Progenitor cell of endocrine pancreas (in vitro differentiated cells): ENCODE measurements around the gene PTPRA. TPM values are rescaled to one million over a fixed set of nuclear protein-coding genes. Genes with fewer than 3 reads are reported as not detected.

Experiments used
- DNase-seq: peaks from one replicate; pipeline ENCODE4 v3.0.0; 2021; ENCODE audit warnings: low spot score; ENCODE audit not compliant: unreplicated experiment
- H3K27ac Mint-ChIP-seq: 2 replicates; pipeline ENCODE4 v1.8.0; 2021; ENCODE audit warnings: mild to moderate bottlenecking, moderate library complexity, mixed read lengths
- H3K27me3 Mint-ChIP-seq: 2 replicates; pipeline ENCODE4 v1.8.0; 2021; ENCODE audit warnings: mixed read lengths
- H3K36me3 Mint-ChIP-seq: 2 replicates; pipeline ENCODE4 v1.8.0; 2022; ENCODE audit warnings: mixed read lengths; ENCODE audit not compliant: insufficient read depth
- H3K4me1 Mint-ChIP-seq: 2 replicates; pipeline ENCODE4 v1.8.0; 2021; ENCODE audit warnings: low read depth, mixed read lengths
- H3K4me3 Mint-ChIP-seq: 2 replicates; pipeline ENCODE4 v1.8.0; 2021; ENCODE audit warnings: low read depth, mild to moderate bottlenecking, moderate library complexity, mixed read lengths
- H3K9me3 Mint-ChIP-seq: 2 replicates; pipeline ENCODE4 v1.8.0; 2021; ENCODE audit warnings: low read depth, mixed read lengths
- total RNA-seq: library from RNA; stranded (reverse); gene quantifications from 2 replicates; pipeline ENCODE4 v1.2.1, GENCODE V29; 2021
- TF ChIP-seq, protein P1 (sequence below): fragments of 200-600 bp; sonication (generic); IDR thresholded peaks from one replicate; pipeline ENCODE4 v1.5.0; 2021; ENCODE audit warnings: antibody characterized with exemption, mild to moderate bottlenecking; ENCODE audit not compliant: unreplicated experiment

Gene PTPRA
- total RNA-seq, 1 donor from 2014 or later: 73.2 TPM

DNA sequence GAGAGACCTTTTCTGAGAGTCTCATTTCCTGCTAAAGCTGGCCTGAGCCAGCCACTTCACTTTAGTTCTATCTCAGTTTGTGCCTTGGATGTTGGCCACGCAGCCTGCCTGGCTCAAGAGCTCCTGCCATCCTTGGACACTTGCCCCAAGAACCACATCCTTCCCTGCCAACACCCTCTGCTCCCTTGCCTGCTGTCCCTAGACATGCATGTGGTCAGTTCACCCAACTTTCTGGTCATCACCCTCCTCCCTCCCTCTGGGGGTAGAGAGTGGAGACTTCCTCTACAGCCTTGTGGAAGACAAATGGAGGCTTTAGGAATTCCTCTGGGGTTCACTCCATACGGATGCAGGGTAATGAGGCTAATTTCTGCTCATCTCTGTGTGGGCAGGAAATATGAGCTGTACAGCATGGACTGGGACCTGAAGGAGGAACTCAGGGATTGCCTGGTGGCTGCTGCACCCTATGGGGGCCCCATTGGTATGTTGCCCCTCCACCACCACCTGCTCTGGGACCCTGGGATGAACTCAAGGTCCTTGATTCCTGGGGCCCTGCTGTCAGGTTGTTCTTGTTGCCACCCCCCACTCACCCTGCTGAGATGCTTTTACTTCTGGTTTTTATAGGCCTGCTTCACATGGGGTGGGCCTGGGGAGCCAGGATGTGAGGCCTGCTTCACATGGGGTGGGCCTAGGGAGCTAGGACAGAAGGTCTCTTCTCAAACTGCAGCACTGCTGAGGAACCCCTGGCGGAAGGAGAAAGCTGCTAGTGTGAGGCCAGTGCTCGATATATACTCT is 13.8 kb upstream of the PTPRA start:
- H3K27ac Mint-ChIP-seq: no peak overlapping the region
- no peaks in the 10 kb centered on the region for H3K4me1 Mint-ChIP-seq
- no peak for DNase-seq
- no peaks in the 10 kb centered on the region for H3K27me3 Mint-ChIP-seq
- TF ChIP-seq, protein P1, sequence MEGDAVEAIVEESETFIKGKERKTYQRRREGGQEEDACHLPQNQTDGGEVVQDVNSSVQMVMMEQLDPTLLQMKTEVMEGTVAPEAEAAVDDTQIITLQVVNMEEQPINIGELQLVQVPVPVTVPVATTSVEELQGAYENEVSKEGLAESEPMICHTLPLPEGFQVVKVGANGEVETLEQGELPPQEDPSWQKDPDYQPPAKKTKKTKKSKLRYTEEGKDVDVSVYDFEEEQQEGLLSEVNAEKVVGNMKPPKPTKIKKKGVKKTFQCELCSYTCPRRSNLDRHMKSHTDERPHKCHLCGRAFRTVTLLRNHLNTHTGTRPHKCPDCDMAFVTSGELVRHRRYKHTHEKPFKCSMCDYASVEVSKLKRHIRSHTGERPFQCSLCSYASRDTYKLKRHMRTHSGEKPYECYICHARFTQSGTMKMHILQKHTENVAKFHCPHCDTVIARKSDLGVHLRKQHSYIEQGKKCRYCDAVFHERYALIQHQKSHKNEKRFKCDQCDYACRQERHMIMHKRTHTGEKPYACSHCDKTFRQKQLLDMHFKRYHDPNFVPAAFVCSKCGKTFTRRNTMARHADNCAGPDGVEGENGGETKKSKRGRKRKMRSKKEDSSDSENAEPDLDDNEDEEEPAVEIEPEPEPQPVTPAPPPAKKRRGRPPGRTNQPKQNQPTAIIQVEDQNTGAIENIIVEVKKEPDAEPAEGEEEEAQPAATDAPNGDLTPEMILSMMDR: no peak
- no peak overlapping the region for H3K4me3 Mint-ChIP-seq
- no peaks in the 10 kb centered on the region for H3K9me3 Mint-ChIP-seq
- H3K36me3 Mint-ChIP-seq: peaks cover 1% of the 10 kb centered on the region

- no peak overlapping the region for H3K4me3 Mint-ChIP-seq
- no peaks in the 10 kb centered on the region for H3K4me1 Mint-ChIP-seq
- TF ChIP-seq, protein P1: no peak
- H3K9me3 Mint-ChIP-seq: no peaks in the 10 kb centered on the region
- H3K27ac Mint-ChIP-seq: no peak overlapping the region
- H3K36me3 Mint-ChIP-seq: peaks cover 5% of the 10 kb centered on the region
- H3K27me3 Mint-ChIP-seq: peaks cover 10% of the 10 kb centered on the region
- no peak for DNase-seq
Measured at GRCh38 chr20:2864626-2865025, 8.7 kb upstream of the PTPRA start.

DNA sequence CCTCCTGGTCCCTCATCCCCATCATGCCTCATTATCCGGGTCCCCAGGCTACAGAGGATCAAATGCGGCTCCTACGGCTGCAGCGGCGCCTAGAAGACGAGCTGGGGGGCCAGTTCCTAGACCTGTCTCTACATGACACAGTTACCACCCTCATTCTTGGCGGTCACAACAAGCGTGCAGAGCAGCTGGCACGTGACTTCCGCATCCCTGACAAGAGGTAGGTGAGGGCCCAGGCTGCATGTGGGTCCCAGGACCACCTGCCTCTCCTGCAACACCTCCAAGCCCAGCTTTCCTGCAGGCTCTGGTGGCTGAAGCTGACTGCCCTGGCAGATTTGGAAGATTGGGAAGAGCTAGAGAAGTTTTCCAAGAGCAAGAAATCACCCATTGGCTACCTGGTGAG is 8.2 kb upstream of the PTPRA start:
- TF ChIP-seq, protein P1: no peak
- H3K4me1 Mint-ChIP-seq: no peaks in the 10 kb centered on the region
- no peak for DNase-seq
- H3K4me3 Mint-ChIP-seq: no peak overlapping the region
- no peak overlapping the region for H3K27ac Mint-ChIP-seq
- H3K36me3 Mint-ChIP-seq: peaks cover 5% of the 10 kb centered on the region
- H3K27me3 Mint-ChIP-seq: peaks cover 10% of the 10 kb centered on the region
- H3K9me3 Mint-ChIP-seq: no peaks in the 10 kb centered on the region

DNA sequence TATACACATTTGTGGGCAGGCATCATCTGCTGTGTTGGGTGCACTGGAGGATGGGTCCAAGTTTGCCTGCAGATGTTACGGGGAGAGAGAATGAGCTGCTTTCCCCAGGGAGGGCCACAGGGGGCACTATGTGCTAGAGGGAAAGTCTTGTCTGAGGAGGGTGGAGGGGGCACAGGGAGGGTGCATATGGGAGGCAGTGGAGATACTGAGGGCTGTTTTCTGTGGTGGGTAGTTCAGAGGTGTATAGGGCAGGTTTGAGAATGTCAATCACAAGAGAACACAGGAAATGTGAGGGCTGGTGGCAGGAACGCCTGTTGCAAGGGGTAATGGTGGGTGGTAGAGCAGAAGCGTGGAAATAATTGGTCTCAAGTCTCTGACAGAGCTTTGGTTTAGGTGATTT is 7.7 kb upstream of the PTPRA start:
- Mint-ChIP-seq H3K36me3 (peaks cover 5% of the 10 kb centered on the region), H3K27me3 (peaks cover 15% of the 10 kb centered on the region), H3K27ac (no peak overlapping the region), H3K9me3 (no peaks in the 10 kb centered on the region), H3K4me1 (no peaks in the 10 kb centered on the region), H3K4me3 (no peak overlapping the region)
- DNase-seq: no peak
- TF ChIP-seq, protein P1: no peak

- H3K27me3 Mint-ChIP-seq: peaks cover 21% of the 10 kb centered on the region
- no peaks in the 10 kb centered on the region for H3K4me1 Mint-ChIP-seq
- no peak overlapping the region for H3K4me3 Mint-ChIP-seq
- no peak for DNase-seq
- TF ChIP-seq, protein P1: no peak
- H3K27ac Mint-ChIP-seq: no peak overlapping the region
- no peaks in the 10 kb centered on the region for H3K9me3 Mint-ChIP-seq
- peaks cover 5% of the 10 kb centered on the region for H3K36me3 Mint-ChIP-seq
Measured at GRCh38 chr20:2866236-2866635, 7.0 kb upstream of the PTPRA start.
